H1 (cell line): ENCODE measurements around the gene TSPEAR. TPM values are rescaled to one million over a fixed set of nuclear protein-coding genes. Genes with fewer than 3 reads are reported as not detected.

Experiments used
- EGR1 ChIP-seq: IDR thresholded peaks from 2 replicates; pipeline ENCODE4 v1.6.1; 2011; ENCODE audit warnings: low read depth, low read length, borderline replicate concordance
- NANOG ChIP-seq: IDR thresholded peaks from 2 replicates; pipeline ENCODE4 v1.6.1; 2011; ENCODE audit warnings: low read length, low read depth, mild to moderate bottlenecking, inconsistent platforms; ENCODE audit not compliant: insufficient read depth, poor library complexity, severe bottlenecking
- POLR2AphosphoS5 ChIP-seq: IDR thresholded peaks from 2 replicates; pipeline ENCODE4 v1.6.1; 2011; ENCODE audit warnings: low read depth, low read length
- SRF ChIP-seq: IDR thresholded peaks from 2 replicates; pipeline ENCODE4 v1.6.1; 2011; ENCODE audit warnings: mild to moderate bottlenecking, low read depth, low read length, moderate library complexity
- polyA plus RNA-seq, 7 experiments: library from polyadenylated mRNA; depleted of rRNA in 3 of 7; stranded (reverse) in 5 of 7; unstranded in 2 of 7; fragments of >200 nt in 5 of 7; fragments of 200-250 nt in 2 of 7; gene quantifications; 1 replicate in 5 of 7; 2 replicates in 1 of 7; 4 replicates in 1 of 7; pipeline versions ENCODE4 v1.2.1 to v1.2.3, GENCODE V29; 2011 to 2013; ENCODE audit warnings: missing spikeins in 2 of 7, mixed read lengths in 2 of 7
- total RNA-seq: library from RNA; stranded (reverse); fragmentation: NEBNext Ultra II Directional; extraction: Animal tissue kit (Norgen Biotek cat#: 25700); gene quantifications from 2 replicates; pipeline ENCODE4 v1.2.1, GENCODE V29; 2021
- TF ChIP-seq, protein P1 (sequence below): fragments of 300-600 bp; sonication (generic); IDR thresholded peaks from 2 replicates; pipeline ENCODE4 v1.7.1; 2012; ENCODE audit warnings: low read length, moderate library complexity, mild to moderate bottlenecking, inconsistent platforms; ENCODE audit not compliant: insufficient replicate concordance

The TSPEAR gene
- total and polyA plus RNA-seq, 2 of the 8 experiments (the other 6 are each of a cell fraction or from before 2014, with no cell fraction given) = 0.58 to 0.89 TPM

DNA sequence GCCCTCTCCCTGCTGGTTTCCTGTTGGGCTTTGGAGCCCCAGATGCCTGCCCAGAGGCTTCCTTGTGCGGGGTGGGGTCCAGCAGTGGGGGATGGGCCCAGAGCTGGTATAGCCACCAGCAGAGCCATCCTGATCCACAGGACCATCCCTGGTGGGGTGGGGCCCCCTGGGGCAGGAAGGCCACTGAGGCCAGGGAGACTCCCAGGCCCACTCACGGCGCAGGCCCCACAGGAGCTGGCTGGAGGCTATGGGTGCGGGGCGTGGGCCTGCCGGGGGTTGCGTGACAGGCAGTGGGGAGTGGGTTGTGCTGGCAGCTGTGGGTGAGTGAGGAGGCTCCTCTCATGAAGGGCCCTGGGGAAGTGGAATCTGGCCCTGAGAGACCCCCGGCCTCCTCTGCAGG is 250.4 kb downstream of the TSPEAR start (continued):
- TF ChIP-seq, protein P1, sequence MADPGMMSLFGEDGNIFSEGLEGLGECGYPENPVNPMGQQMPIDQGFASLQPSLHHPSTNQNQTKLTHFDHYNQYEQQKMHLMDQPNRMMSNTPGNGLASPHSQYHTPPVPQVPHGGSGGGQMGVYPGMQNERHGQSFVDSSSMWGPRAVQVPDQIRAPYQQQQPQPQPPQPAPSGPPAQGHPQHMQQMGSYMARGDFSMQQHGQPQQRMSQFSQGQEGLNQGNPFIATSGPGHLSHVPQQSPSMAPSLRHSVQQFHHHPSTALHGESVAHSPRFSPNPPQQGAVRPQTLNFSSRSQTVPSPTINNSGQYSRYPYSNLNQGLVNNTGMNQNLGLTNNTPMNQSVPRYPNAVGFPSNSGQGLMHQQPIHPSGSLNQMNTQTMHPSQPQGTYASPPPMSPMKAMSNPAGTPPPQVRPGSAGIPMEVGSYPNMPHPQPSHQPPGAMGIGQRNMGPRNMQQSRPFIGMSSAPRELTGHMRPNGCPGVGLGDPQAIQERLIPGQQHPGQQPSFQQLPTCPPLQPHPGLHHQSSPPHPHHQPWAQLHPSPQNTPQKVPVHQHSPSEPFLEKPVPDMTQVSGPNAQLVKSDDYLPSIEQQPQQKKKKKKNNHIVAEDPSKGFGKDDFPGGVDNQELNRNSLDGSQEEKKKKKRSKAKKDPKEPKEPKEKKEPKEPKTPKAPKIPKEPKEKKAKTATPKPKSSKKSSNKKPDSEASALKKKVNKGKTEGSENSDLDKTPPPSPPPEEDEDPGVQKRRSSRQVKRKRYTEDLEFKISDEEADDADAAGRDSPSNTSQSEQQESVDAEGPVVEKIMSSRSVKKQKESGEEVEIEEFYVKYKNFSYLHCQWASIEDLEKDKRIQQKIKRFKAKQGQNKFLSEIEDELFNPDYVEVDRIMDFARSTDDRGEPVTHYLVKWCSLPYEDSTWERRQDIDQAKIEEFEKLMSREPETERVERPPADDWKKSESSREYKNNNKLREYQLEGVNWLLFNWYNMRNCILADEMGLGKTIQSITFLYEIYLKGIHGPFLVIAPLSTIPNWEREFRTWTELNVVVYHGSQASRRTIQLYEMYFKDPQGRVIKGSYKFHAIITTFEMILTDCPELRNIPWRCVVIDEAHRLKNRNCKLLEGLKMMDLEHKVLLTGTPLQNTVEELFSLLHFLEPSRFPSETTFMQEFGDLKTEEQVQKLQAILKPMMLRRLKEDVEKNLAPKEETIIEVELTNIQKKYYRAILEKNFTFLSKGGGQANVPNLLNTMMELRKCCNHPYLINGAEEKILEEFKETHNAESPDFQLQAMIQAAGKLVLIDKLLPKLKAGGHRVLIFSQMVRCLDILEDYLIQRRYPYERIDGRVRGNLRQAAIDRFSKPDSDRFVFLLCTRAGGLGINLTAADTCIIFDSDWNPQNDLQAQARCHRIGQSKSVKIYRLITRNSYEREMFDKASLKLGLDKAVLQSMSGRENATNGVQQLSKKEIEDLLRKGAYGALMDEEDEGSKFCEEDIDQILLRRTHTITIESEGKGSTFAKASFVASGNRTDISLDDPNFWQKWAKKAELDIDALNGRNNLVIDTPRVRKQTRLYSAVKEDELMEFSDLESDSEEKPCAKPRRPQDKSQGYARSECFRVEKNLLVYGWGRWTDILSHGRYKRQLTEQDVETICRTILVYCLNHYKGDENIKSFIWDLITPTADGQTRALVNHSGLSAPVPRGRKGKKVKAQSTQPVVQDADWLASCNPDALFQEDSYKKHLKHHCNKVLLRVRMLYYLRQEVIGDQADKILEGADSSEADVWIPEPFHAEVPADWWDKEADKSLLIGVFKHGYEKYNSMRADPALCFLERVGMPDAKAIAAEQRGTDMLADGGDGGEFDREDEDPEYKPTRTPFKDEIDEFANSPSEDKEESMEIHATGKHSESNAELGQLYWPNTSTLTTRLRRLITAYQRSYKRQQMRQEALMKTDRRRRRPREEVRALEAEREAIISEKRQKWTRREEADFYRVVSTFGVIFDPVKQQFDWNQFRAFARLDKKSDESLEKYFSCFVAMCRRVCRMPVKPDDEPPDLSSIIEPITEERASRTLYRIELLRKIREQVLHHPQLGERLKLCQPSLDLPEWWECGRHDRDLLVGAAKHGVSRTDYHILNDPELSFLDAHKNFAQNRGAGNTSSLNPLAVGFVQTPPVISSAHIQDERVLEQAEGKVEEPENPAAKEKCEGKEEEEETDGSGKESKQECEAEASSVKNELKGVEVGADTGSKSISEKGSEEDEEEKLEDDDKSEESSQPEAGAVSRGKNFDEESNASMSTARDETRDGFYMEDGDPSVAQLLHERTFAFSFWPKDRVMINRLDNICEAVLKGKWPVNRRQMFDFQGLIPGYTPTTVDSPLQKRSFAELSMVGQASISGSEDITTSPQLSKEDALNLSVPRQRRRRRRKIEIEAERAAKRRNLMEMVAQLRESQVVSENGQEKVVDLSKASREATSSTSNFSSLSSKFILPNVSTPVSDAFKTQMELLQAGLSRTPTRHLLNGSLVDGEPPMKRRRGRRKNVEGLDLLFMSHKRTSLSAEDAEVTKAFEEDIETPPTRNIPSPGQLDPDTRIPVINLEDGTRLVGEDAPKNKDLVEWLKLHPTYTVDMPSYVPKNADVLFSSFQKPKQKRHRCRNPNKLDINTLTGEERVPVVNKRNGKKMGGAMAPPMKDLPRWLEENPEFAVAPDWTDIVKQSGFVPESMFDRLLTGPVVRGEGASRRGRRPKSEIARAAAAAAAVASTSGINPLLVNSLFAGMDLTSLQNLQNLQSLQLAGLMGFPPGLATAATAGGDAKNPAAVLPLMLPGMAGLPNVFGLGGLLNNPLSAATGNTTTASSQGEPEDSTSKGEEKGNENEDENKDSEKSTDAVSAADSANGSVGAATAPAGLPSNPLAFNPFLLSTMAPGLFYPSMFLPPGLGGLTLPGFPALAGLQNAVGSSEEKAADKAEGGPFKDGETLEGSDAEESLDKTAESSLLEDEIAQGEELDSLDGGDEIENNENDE = no peak
- TF ChIP-seq EGR1 (no peak), POLR2AphosphoS5 (no peak), NANOG (no peak), SRF (no peak)
